ENCODE measurements around the gene ZFAND6. TPM values are rescaled to one million over a fixed set of nuclear protein-coding genes. Genes with fewer than 3 reads are reported as not detected.
A peak's percentile ranks its signal among the peaks of the same experiment; 100 is the strongest.

Gene ZFAND6
- total RNA-seq, 1 experiment from 2014 or later, result 89.7 TPM

DNA sequence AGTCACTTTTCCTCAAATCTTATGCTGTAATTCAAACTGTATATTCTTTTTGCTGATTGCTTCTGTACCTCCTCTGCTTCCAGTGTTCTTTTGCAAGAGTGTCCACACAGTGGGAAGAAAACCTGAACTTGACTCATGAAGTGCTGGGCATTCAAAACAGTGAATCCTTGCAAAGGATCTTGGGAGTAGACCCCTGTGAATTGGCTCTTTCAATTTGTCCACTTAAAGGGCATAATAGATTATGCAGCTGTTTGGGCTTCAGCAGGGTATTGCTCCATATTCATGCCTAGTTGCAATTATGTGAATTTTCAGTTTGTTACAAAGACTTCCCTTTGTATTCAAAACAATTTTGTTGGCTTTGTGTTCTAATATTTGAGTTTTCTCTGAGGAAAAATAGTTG, 11.4 kb downstream of the ZFAND6 start:
- Histone ChIP-seq H4K91ac (ENCODE audit: insufficient read length, low read depth, low read length) (no peak overlapping the region), H2BK120ac (ENCODE audit: low read depth, low read length, poor library complexity, severe bottlenecking) (no peak overlapping the region), H3K27me3 (ENCODE audit: insufficient read depth, low read length) (no peaks in the 10 kb centered on the region), H3K23ac (ENCODE audit: insufficient read length, low read depth, low read length) (no peak overlapping the region), H3K79me2 (ENCODE audit: insufficient read depth, low read length) (peaks cover 21% of the 10 kb centered on the region; the same call in 1 of the 2 replicates), H3K4me2 (ENCODE audit: insufficient read depth, insufficient read length, low read length) (no peak overlapping the region), H4K8ac (replicated peaks; ENCODE audit: insufficient read length, low read depth, low read length) (no peak overlapping the region), H3K23me2 (ENCODE audit: insufficient read length, low read depth, low read length, poor library complexity, severe bottlenecking) (no peaks in the 10 kb centered on the region), H2AFZ (ENCODE audit: low read length) (no peak overlapping the region), H3K27ac (ENCODE audit: insufficient read length, low read depth, low read length) (no peak overlapping the region), H2BK12ac (ENCODE audit: insufficient read length, low read depth, low read length) (no peak overlapping the region), H3T11ph (ENCODE audit: low read length) (no peak overlapping the region), H4K20me1 (ENCODE audit: control insufficient read depth, insufficient read depth, insufficient read length) (no peaks in the 10 kb centered on the region), H3K14ac (ENCODE audit: insufficient read depth, low read length) (no peak overlapping the region), H2AK5ac (ENCODE audit: insufficient read length, low read length) (no peak overlapping the region), H4K5ac (ENCODE audit: insufficient read length, low read depth, low read length) (no peak overlapping the region), H3K4ac (ENCODE audit: low read depth, low read length) (no peak overlapping the region), H3K18ac (ENCODE audit: insufficient read length, low read depth, low read length) (no peak overlapping the region), H2BK20ac (ENCODE audit: low read depth, low read length, poor library complexity, severe bottlenecking) (no peak overlapping the region), H3K56ac (ENCODE audit: insufficient read length, low read depth, low read length) (no peak overlapping the region), H2BK15ac (ENCODE audit: low read depth, low read length) (no peak overlapping the region), H3K79me1 (ENCODE audit: insufficient read depth, low read depth, low read length, poor library complexity, severe bottlenecking) (peaks cover 3% of the 10 kb centered on the region), H3K4me1 (ENCODE audit: insufficient read depth, low read length) (peaks cover 5% of the 10 kb centered on the region; the same call in 1 of the 2 replicates), H3K9me3 (ENCODE audit: control insufficient read depth, low read depth, low read length) (no peaks in the 10 kb centered on the region), H2BK5ac (ENCODE audit: insufficient read length, low read length) (no peak overlapping the region), H3K9ac (ENCODE audit: extremely low read depth, insufficient read length, low read length) (no peak overlapping the region)
- Mint-ChIP-seq H3K4me1 (peaks cover 55% of the 10 kb centered on the region in 2 experiments), H3K9me3 (no peaks in the 10 kb centered on the region), H3K27me3 (ENCODE audit: low read depth) (no peaks in the 10 kb centered on the region), H3K36me3 (ENCODE audit: insufficient read depth in 1 of 3, low read depth in 3 of 3) (no peaks in the 10 kb centered on the region), H3K4me3 (no peak overlapping the region; a peak in 1 of 5 replicates), H3K27ac (peak overlapping the region in 1 of 3 experiments; percentile 49; a peak in 1 of 7 replicates)
- TF ChIP-seq, protein P1, sequence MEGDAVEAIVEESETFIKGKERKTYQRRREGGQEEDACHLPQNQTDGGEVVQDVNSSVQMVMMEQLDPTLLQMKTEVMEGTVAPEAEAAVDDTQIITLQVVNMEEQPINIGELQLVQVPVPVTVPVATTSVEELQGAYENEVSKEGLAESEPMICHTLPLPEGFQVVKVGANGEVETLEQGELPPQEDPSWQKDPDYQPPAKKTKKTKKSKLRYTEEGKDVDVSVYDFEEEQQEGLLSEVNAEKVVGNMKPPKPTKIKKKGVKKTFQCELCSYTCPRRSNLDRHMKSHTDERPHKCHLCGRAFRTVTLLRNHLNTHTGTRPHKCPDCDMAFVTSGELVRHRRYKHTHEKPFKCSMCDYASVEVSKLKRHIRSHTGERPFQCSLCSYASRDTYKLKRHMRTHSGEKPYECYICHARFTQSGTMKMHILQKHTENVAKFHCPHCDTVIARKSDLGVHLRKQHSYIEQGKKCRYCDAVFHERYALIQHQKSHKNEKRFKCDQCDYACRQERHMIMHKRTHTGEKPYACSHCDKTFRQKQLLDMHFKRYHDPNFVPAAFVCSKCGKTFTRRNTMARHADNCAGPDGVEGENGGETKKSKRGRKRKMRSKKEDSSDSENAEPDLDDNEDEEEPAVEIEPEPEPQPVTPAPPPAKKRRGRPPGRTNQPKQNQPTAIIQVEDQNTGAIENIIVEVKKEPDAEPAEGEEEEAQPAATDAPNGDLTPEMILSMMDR (conservative IDR thresholded peaks at IDR 0.05), result no peak
- no peak for DNase-seq

All from H9 (cell line).